ENCODE measurements around the gene HCFC1.

Gene HCFC1

DNA sequence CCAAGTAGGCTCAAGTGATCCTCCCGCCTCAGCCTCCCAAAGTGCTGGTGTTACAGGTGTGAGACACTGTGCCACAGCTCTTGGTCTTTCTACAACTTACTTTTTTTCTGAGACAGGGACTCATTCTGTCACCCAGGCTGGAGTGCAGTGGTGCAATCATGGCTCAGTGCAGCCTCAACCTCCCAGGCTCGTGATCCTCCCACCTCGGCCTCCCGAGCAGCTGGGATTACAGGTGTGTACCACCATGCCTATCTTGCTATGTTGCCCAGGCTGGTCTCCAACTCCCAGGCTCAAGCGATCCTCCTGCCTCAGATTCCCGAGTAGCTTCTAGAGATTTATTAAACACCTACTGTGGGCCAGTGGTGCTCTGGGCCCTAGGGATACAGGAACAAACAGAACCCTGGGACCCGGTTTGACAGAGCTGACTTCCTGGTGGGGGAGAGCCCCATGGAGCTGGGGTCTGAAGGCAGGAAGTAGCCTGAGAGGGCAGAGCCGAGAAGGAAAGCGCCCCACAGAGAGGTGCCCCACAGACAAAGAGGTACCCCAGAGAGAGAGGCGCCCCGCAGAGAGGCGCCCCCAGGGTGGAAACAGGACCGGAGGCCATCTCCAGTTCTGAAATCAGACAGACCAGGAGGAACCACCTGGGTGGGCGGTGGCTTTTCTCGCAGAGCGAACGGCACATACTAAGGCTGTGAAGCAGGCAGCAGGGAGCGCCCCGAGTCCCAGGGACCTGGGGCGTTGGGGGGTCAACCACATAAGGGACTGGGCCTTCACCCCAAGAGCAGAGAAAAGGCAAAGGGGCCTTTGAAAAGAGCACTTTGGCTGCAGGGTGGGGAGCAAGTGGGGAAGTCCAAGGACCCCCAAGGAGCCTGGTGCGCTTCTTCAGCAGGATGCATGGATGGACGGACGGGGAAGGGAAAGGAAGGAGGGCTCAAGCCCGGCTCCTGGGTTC, 43.1 kb upstream of the HCFC1 start:
- DNase-seq (ENCODE audit: low spot score) = no peak
- Histone ChIP-seq H4K91ac (ENCODE audit: low read depth, low read length, poor library complexity) (no peak overlapping the region), H3K4me2 (ENCODE audit: insufficient read depth, low read length, poor library complexity, severe bottlenecking) (no peak overlapping the region), H3K4me3 (ENCODE audit: low read length in 2 of 2) (no peak overlapping the region), H2AFZ (ENCODE audit: low read length) (no peak overlapping the region), H2BK5ac (ENCODE audit: low read length) (no peak overlapping the region), H2AK5ac (ENCODE audit: low read depth, low read length) (no peak overlapping the region), H3K27me3 (ENCODE audit: control insufficient read depth in 3 of 3, insufficient read depth in 3 of 3, low read depth in 1 of 3, low read length in 3 of 3) (peaks cover 0 to 26% (median 0%) of the 10 kb centered on the region in 3 experiments), H3K18ac (ENCODE audit: low read length) (no peak overlapping the region), H2BK120ac (ENCODE audit: low read depth, low read length) (no peak overlapping the region), H3K4me1 (ENCODE audit: control insufficient read depth in 2 of 2, insufficient read depth in 1 of 2, low read depth in 1 of 2, low read length in 2 of 2) (no peaks in the 10 kb centered on the region), H3K4ac (ENCODE audit: low read length) (no peak overlapping the region), H2BK12ac (ENCODE audit: low read length) (no peak overlapping the region), H3K23ac (ENCODE audit: low read depth, low read length, poor library complexity) (no peak overlapping the region), H2BK15ac (ENCODE audit: low read length) (no peak overlapping the region), H3K9ac (ENCODE audit: low read depth, low read length, poor library complexity) (no peak overlapping the region), H3K79me1 (ENCODE audit: low read depth, low read length) (peaks cover 9% of the 10 kb centered on the region), H3K9me3 (replicated peaks in 1 of 2; ENCODE audit: control insufficient read depth in 2 of 2, insufficient read depth in 1 of 2, low read depth in 1 of 2, low read length in 2 of 2) (no peaks in the 10 kb centered on the region), H3K14ac (ENCODE audit: low read length) (no peak overlapping the region), H3K27ac (replicated peaks; ENCODE audit: low read length) (no peak overlapping the region), H3K36me3 (replicated peaks in 1 of 2; ENCODE audit: control insufficient read depth in 2 of 2, insufficient read depth in 2 of 2, low read length in 2 of 2) (peaks cover 4 to 61% of the 10 kb centered on the region in 2 donors), H4K8ac (ENCODE audit: low read depth, low read length) (no peak overlapping the region)
- no CpG with 5 or more reads among the region's 24 CpGs for WGBS, 2 donors (ENCODE audit: extremely low coverage in 2 of 2, insufficient read length in 2 of 2, insufficient replicate concordance in 1 of 2)

- Histone ChIP-seq H3K27me3 (ENCODE audit: control insufficient read depth in 3 of 3, insufficient read depth in 3 of 3, low read depth in 1 of 3, low read length in 3 of 3) (peaks cover 0 to 26% (median 0%) of the 10 kb centered on the region in 3 experiments), H3K36me3 (replicated peaks in 1 of 2; ENCODE audit: control insufficient read depth in 2 of 2, insufficient read depth in 2 of 2, low read length in 2 of 2) (peaks cover 4 to 61% of the 10 kb centered on the region in 2 donors), H3K27ac (replicated peaks; ENCODE audit: low read length) (no peak overlapping the region), H2BK120ac (ENCODE audit: low read depth, low read length) (no peak overlapping the region), H3K4me3 (ENCODE audit: low read length in 2 of 2) (no peak overlapping the region), H2BK12ac (ENCODE audit: low read length) (no peak overlapping the region), H3K4ac (ENCODE audit: low read length) (no peak overlapping the region), H2BK15ac (ENCODE audit: low read length) (no peak overlapping the region), H3K9me3 (replicated peaks in 1 of 2; ENCODE audit: control insufficient read depth in 2 of 2, insufficient read depth in 1 of 2, low read depth in 1 of 2, low read length in 2 of 2) (no peaks in the 10 kb centered on the region), H3K9ac (ENCODE audit: low read depth, low read length, poor library complexity) (no peak overlapping the region), H3K18ac (ENCODE audit: low read length) (no peak overlapping the region), H2BK5ac (ENCODE audit: low read length) (no peak overlapping the region), H3K4me1 (ENCODE audit: control insufficient read depth in 2 of 2, insufficient read depth in 1 of 2, low read depth in 1 of 2, low read length in 2 of 2) (no peaks in the 10 kb centered on the region), H3K14ac (ENCODE audit: low read length) (no peak overlapping the region), H4K8ac (ENCODE audit: low read depth, low read length) (no peak overlapping the region), H3K4me2 (ENCODE audit: insufficient read depth, low read length, poor library complexity, severe bottlenecking) (no peak overlapping the region), H2AFZ (ENCODE audit: low read length) (no peak overlapping the region), H3K23ac (ENCODE audit: low read depth, low read length, poor library complexity) (no peak overlapping the region), H2AK5ac (ENCODE audit: low read depth, low read length) (no peak overlapping the region), H3K79me1 (ENCODE audit: low read depth, low read length) (peaks cover 7% of the 10 kb centered on the region), H4K91ac (ENCODE audit: low read depth, low read length, poor library complexity) (no peak overlapping the region)
- WGBS, 2 donors (ENCODE audit: extremely low coverage in 2 of 2, insufficient read length in 2 of 2, insufficient replicate concordance in 1 of 2) = no CpG with 5 or more reads among the region's 20 CpGs
- DNase-seq (ENCODE audit: low spot score) = peak; percentile 24
Observed at GRCh38 chrX:154013614-154014360, 42.2 kb upstream of the HCFC1 start.

GRCh38 chrX:154013001-154013421, 41.4 kb upstream of the HCFC1 start:
- Histone ChIP-seq H3K9ac (ENCODE audit: low read depth, low read length, poor library complexity) (no peak overlapping the region), H3K23ac (ENCODE audit: low read depth, low read length, poor library complexity) (no peak overlapping the region), H3K36me3 (replicated peaks in 1 of 2; ENCODE audit: control insufficient read depth in 2 of 2, insufficient read depth in 2 of 2, low read length in 2 of 2) (peaks cover 4 to 55% of the 10 kb centered on the region in 2 donors), H4K91ac (ENCODE audit: low read depth, low read length, poor library complexity) (no peak overlapping the region), H2BK15ac (ENCODE audit: low read length) (no peak overlapping the region), H3K14ac (ENCODE audit: low read length) (no peak overlapping the region), H3K18ac (ENCODE audit: low read length) (no peak overlapping the region), H2AK5ac (ENCODE audit: low read depth, low read length) (no peak overlapping the region), H3K79me1 (ENCODE audit: low read depth, low read length) (peaks cover 4% of the 10 kb centered on the region), H3K4ac (ENCODE audit: low read length) (no peak overlapping the region), H3K27me3 (ENCODE audit: control insufficient read depth in 3 of 3, insufficient read depth in 3 of 3, low read depth in 1 of 3, low read length in 3 of 3) (peaks cover 0 to 24% (median 0%) of the 10 kb centered on the region in 3 experiments), H3K4me2 (ENCODE audit: insufficient read depth, low read length, poor library complexity, severe bottlenecking) (no peak overlapping the region), H2BK5ac (ENCODE audit: low read length) (no peak overlapping the region), H3K4me1 (ENCODE audit: control insufficient read depth in 2 of 2, insufficient read depth in 1 of 2, low read depth in 1 of 2, low read length in 2 of 2) (no peaks in the 10 kb centered on the region), H2BK12ac (ENCODE audit: low read length) (no peak overlapping the region), H3K4me3 (ENCODE audit: low read length in 2 of 2) (no peak overlapping the region), H4K8ac (ENCODE audit: low read depth, low read length) (no peak overlapping the region), H3K27ac (replicated peaks; ENCODE audit: low read length) (no peak overlapping the region), H3K9me3 (replicated peaks in 1 of 2; ENCODE audit: control insufficient read depth in 2 of 2, insufficient read depth in 1 of 2, low read depth in 1 of 2, low read length in 2 of 2) (no peaks in the 10 kb centered on the region), H2BK120ac (ENCODE audit: low read depth, low read length) (no peak overlapping the region), H2AFZ (ENCODE audit: low read length) (no peak overlapping the region)
- DNase-seq (ENCODE audit: low spot score) = no peak
- no CpG with 5 or more reads among the region's 17 CpGs for WGBS, 2 donors (ENCODE audit: extremely low coverage in 2 of 2, insufficient read length in 2 of 2, insufficient replicate concordance in 1 of 2)
